ENCODE measurements around the gene TOP3A.

- TF ChIP-seq, protein P1, sequence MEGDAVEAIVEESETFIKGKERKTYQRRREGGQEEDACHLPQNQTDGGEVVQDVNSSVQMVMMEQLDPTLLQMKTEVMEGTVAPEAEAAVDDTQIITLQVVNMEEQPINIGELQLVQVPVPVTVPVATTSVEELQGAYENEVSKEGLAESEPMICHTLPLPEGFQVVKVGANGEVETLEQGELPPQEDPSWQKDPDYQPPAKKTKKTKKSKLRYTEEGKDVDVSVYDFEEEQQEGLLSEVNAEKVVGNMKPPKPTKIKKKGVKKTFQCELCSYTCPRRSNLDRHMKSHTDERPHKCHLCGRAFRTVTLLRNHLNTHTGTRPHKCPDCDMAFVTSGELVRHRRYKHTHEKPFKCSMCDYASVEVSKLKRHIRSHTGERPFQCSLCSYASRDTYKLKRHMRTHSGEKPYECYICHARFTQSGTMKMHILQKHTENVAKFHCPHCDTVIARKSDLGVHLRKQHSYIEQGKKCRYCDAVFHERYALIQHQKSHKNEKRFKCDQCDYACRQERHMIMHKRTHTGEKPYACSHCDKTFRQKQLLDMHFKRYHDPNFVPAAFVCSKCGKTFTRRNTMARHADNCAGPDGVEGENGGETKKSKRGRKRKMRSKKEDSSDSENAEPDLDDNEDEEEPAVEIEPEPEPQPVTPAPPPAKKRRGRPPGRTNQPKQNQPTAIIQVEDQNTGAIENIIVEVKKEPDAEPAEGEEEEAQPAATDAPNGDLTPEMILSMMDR (optimal IDR thresholded peaks at IDR 0.05 in 1 of 3, IDR thresholded peaks at IDR 0.05 in 1 of 3, conservative IDR thresholded peaks at IDR 0.05 in 1 of 3; ENCODE audit: extremely low read depth in 1 of 3, insufficient read depth in 2 of 3, low read length in 3 of 3) = no peak
- TF ChIP-seq EZH2 (IDR thresholded peaks at IDR 0.05; ENCODE audit: low read length) = no peak
Observed at GRCh38 chr17:18326039-18326438, 11.2 kb upstream of the TOP3A start.

All from keratinocyte (primary cell).